ENCODE data around the gene AKR7A3.

DNA sequence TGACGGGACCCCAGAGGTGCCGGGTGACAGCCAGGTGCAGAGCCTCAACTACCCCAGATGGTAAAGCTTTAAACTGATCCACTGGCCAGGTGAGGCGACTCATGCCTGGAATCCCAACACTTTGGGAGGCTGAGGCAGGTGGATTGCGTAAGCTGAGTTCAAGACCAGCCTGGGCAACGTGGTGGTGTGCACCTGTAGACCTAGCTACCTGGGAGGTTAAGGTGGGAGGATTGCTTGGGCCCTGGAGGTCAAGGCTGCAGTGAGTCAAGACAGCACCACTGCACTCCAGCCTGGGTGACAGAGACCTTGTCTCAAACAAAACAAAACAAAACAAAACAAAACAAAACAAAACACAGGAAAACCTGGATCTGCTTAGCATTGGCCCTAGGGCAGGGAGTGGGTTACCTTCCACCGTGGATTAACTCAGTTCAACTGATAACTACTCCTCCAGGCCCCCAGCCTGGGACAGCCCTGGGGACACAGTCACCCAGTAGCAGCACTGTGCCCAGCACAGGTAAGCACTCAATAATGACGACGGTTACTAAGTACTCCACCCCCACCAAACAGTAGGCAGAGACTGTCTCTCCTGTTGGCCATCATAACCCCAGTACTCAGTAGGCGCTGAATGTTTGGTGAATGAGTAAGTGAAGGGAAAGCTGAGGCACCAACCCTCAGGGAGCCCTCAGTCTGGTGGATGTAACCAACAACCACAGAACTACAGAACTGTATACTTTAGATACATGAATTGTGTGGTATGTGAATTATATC lies 45.2 kb upstream of the AKR7A3 start:
- no peak for TF ChIP-seq SUZ12 (IDR thresholded peaks at IDR 0.05; ENCODE audit: extremely low read depth, insufficient read depth, insufficient read length)
- no peak for TF ChIP-seq YY1 (IDR thresholded peaks at IDR 0.05; ENCODE audit: insufficient read depth, insufficient read length)
